NCI-H146 (cell line): ENCODE measurements around the gene TOX4.

Experiments
- DNase-seq: peaks from one replicate; lab custom pipeline; 2025; lab: John Stamatoyannopoulos, UW

The TOX4 gene

GRCh38 chr14:21503376-21503775, 26.4 kb downstream of the TOX4 start:
- no peak for DNase-seq

GRCh38 chr14:21505012-21505553, 28.1 kb downstream of the TOX4 start:
- DNase-seq, result no peak

- no peak for DNase-seq
These were observed 29.6 kb downstream of the TOX4 start for GRCh38 chr14:21506557-21506956.

- DNase-seq, result no peak
These were observed 32.6 kb downstream of the TOX4 start for GRCh38 chr14:21509432-21510143.

GRCh38 chr14:21510735-21511657, 34.0 kb downstream of the TOX4 start, which contains the start of gene METTL3:
Gene METTL3 (minus strand): TSS chr14:21511340. CDS start chr14:21511223, 117 bp downstream.
- DNase-seq, result peak; percentile 98

GRCh38 chr14:21514341-21514740, 37.3 kb downstream of the TOX4 start:
- DNase-seq, result peak; percentile 8

GRCh38 chr14:21518725-21519124, 41.7 kb downstream of the TOX4 start:
- no peak for DNase-seq

- DNase-seq, result no peak
These were observed 43.8 kb downstream of the TOX4 start for GRCh38 chr14:21520767-21521166.

- no peak for DNase-seq
These were observed 44.5 kb downstream of the TOX4 start for GRCh38 chr14:21521501-21521900.

GRCh38 chr14:21523203-21523602, 46.2 kb downstream of the TOX4 start:
- DNase-seq, result no peak

- DNase-seq, result no peak
These were observed 47.8 kb downstream of the TOX4 start for GRCh38 chr14:21524575-21525490.

GRCh38 chr14:21525571-21525961, 48.6 kb downstream of the TOX4 start:
- peak; percentile 61 for DNase-seq

- DNase-seq, result peak; percentile 99
These were observed 49.1 kb downstream of the TOX4 start, which contains the start of gene SALL2 for GRCh38 chr14:21525962-21526671. Gene SALL2 (minus strand): TSS chr14:21526346. CDS start chr14:21526127, 219 bp downstream.

- DNase-seq, result peak; percentile 86
These were observed 49.8 kb downstream of the TOX4 start for GRCh38 chr14:21526672-21527317.

- DNase-seq, result no peak
These were observed 50.3 kb downstream of the TOX4 start for GRCh38 chr14:21527318-21527679.

GRCh38 chr14:21528381-21529348, 51.7 kb downstream of the TOX4 start:
- DNase-seq, result peak; percentile 33

- DNase-seq, result no peak
These were observed 52.5 kb downstream of the TOX4 start for GRCh38 chr14:21529515-21529914.

- no peak for DNase-seq
These were observed 56.3 kb downstream of the TOX4 start for GRCh38 chr14:21533294-21533693.

GRCh38 chr14:21534576-21534975, 57.6 kb downstream of the TOX4 start:
- DNase-seq, result no peak
